HL-60 (cell line): ENCODE results near the gene TNNT1.

Source experiments
- DNase-seq, 2 experiments: peaks; one replicate each; pipeline ENCODE4 v3.0.0-alpha.2; 2010 to 2020; ENCODE audit warnings: low read depth in 1 of 2, low spot score in 1 of 2
- H3K27ac ChIP-seq: fragments of 250-450 bp; sonication (Bioruptor Pico); replicated peaks from 2 replicates; pipeline ENCODE4 v1.5.1; 2020; ENCODE audit warnings: mild to moderate bottlenecking, moderate library complexity
- H3K27me3 ChIP-seq: fragments of 250-450 bp; sonication (Bioruptor Pico); 2 replicates; pipeline ENCODE4 v1.5.1; 2021; ENCODE audit warnings: mild to moderate bottlenecking, moderate library complexity; ENCODE audit not compliant: insufficient read depth, poor library complexity, severe bottlenecking
- H3K4me3 ChIP-seq: replicated peaks from 2 replicates; pipeline ENCODE4 v1.5.1; 2011; ENCODE audit warnings: mild to moderate bottlenecking, control low read depth, low read length; ENCODE audit not compliant: insufficient read depth
- GABPA ChIP-seq: IDR thresholded peaks from 2 replicates; pipeline ENCODE4 v1.6.1; 2012; ENCODE audit warnings: low read depth
- POLR2AphosphoS5 ChIP-seq: IDR thresholded peaks from 2 replicates; pipeline ENCODE4 v1.6.1; 2012; ENCODE audit warnings: low read depth
- SPI1 ChIP-seq: IDR thresholded peaks from 2 replicates; pipeline ENCODE4 v1.6.1; 2012; ENCODE audit warnings: low read depth, mild to moderate bottlenecking, borderline replicate concordance
- TF ChIP-seq, protein P1 (sequence below): IDR thresholded peaks from one replicate; pipeline ENCODE4 v1.5.1; 2011; ENCODE audit warnings: low read length, control low read depth, inconsistent platforms; ENCODE audit not compliant: insufficient read depth
- TF ChIP-seq, protein P2 (sequence below): IDR thresholded peaks from 2 replicates; pipeline ENCODE4 v1.6.1; 2012; ENCODE audit warnings: low read depth; ENCODE audit not compliant: insufficient replicate concordance

The TNNT1 gene

DNA sequence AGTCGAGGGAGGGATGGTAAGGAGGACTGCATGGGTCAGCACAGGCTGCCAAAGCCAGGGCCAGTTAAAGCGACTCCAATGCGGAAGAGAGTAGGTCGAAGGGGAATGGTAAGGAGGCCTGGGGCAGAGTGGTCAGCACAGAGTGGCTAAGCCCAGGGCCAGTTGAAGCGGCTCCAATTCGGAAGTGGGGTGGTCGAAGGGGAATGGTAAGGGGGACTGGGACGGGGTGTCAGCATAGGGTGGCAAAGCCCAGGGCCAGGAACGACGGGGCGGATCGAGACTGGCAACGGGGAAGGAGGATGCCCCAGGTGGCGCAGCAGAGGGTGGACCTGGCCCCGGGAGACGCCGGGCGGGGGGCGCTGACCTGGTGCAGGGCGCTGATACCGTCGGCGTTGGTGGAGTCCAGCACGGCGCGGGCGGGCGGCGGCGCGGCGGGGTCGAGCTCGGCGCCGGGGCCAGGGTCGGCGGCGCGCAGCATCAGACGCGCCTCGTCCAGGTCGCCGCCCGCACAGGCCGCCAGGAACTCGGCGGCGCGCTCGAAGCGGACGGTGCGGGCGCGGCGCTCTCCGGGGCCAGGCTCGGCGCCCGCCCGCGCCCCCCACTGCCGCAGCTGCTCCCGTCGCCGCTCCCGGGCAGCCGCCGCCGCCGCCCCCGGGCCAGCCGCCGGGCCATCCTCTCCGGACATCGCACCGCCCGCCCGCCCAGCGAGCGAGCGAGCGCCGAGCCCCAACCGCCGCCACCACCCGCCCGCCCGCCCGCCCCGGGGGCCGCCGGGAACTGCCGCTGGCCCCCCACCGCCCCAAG, 31.9 kb downstream of the TNNT1 start, which contains the start of gene PPP1R12C:
Gene PPP1R12C, minus strand, starts transcription at position 779 of the 804 bp plus-strand sequence. Its CDS starts 94 bp downstream, at position 685.
- H3K27ac ChIP-seq: peak within 1 kb of the TSS; percentile 67
- no peak for DNase-seq
- H3K4me3 ChIP-seq: peak within 1 kb of the TSS; percentile 71
- no peaks in the 10 kb centered on the region for H3K27me3 ChIP-seq
- no peak for TF ChIP-seq POLR2AphosphoS5
- TF ChIP-seq, protein P1, sequence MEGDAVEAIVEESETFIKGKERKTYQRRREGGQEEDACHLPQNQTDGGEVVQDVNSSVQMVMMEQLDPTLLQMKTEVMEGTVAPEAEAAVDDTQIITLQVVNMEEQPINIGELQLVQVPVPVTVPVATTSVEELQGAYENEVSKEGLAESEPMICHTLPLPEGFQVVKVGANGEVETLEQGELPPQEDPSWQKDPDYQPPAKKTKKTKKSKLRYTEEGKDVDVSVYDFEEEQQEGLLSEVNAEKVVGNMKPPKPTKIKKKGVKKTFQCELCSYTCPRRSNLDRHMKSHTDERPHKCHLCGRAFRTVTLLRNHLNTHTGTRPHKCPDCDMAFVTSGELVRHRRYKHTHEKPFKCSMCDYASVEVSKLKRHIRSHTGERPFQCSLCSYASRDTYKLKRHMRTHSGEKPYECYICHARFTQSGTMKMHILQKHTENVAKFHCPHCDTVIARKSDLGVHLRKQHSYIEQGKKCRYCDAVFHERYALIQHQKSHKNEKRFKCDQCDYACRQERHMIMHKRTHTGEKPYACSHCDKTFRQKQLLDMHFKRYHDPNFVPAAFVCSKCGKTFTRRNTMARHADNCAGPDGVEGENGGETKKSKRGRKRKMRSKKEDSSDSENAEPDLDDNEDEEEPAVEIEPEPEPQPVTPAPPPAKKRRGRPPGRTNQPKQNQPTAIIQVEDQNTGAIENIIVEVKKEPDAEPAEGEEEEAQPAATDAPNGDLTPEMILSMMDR: no peak
- TF ChIP-seq SPI1: no peak
- TF ChIP-seq GABPA: no peak
- TF ChIP-seq, protein P2, sequence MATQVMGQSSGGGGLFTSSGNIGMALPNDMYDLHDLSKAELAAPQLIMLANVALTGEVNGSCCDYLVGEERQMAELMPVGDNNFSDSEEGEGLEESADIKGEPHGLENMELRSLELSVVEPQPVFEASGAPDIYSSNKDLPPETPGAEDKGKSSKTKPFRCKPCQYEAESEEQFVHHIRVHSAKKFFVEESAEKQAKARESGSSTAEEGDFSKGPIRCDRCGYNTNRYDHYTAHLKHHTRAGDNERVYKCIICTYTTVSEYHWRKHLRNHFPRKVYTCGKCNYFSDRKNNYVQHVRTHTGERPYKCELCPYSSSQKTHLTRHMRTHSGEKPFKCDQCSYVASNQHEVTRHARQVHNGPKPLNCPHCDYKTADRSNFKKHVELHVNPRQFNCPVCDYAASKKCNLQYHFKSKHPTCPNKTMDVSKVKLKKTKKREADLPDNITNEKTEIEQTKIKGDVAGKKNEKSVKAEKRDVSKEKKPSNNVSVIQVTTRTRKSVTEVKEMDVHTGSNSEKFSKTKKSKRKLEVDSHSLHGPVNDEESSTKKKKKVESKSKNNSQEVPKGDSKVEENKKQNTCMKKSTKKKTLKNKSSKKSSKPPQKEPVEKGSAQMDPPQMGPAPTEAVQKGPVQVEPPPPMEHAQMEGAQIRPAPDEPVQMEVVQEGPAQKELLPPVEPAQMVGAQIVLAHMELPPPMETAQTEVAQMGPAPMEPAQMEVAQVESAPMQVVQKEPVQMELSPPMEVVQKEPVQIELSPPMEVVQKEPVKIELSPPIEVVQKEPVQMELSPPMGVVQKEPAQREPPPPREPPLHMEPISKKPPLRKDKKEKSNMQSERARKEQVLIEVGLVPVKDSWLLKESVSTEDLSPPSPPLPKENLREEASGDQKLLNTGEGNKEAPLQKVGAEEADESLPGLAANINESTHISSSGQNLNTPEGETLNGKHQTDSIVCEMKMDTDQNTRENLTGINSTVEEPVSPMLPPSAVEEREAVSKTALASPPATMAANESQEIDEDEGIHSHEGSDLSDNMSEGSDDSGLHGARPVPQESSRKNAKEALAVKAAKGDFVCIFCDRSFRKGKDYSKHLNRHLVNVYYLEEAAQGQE: no peak

DNA sequence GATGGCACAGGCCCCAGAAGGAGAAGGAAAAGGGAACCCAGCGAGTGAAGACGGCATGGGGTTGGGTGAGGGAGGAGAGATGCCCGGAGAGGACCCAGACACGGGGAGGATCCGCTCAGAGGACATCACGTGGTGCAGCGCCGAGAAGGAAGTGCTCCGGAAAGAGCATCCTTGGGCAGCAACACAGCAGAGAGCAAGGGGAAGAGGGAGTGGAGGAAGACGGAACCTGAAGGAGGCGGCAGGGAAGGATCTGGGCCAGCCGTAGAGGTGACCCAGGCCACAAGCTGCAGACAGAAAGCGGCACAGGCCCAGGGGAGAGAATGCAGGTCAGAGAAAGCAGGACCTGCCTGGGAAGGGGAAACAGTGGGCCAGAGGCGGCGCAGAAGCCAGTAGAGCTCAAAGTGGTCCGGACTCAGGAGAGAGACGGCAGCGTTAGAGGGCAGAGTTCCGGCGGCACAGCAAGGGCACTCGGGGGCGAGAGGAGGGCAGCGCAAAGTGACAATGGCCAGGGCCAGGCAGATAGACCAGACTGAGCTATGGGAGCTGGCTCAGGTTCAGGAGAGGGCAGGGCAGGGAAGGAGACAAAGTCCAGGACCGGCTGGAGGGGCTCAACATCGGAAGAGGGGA, 32.7 kb downstream of the TNNT1 start:
- Histone ChIP-seq H3K27me3 (no peaks in the 10 kb centered on the region), H3K27ac (peak overlapping the region; percentile 65), H3K4me3 (peak overlapping the region; percentile 71)
- DNase-seq: peak; percentile 81 to 87
- TF ChIP-seq POLR2AphosphoS5: peak; percentile 63
- TF ChIP-seq GABPA: peak; percentile 71
- TF ChIP-seq, protein P1: no peak
- TF ChIP-seq SPI1: peak; percentile 88; the same call in 1 of the 2 replicates
- TF ChIP-seq, protein P2: no peak

DNA sequence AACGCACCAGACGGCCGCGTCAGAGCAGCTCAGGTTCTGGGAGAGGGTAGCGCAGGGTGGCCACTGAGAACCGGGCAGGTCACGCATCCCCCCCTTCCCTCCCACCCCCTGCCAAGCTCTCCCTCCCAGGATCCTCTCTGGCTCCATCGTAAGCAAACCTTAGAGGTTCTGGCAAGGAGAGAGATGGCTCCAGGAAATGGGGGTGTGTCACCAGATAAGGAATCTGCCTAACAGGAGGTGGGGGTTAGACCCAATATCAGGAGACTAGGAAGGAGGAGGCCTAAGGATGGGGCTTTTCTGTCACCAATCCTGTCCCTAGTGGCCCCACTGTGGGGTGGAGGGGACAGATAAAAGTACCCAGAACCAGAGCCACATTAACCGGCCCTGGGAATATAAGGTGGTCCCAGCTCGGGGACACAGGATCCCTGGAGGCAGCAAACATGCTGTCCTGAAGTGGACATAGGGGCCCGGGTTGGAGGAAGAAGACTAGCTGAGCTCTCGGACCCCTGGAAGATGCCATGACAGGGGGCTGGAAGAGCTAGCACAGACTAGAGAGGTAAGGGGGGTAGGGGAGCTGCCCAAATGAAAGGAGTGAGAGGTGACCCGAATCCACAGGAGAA, 33.5 kb downstream of the TNNT1 start:
- H3K27ac ChIP-seq: no peak overlapping the region
- no peak for DNase-seq
- no peaks in the 10 kb centered on the region for H3K27me3 ChIP-seq
- TF ChIP-seq SPI1 (no peak), POLR2AphosphoS5 (no peak), GABPA (no peak)
- TF ChIP-seq, protein P1: no peak
- TF ChIP-seq, protein P2: no peak
- peak overlapping the region; percentile 71 for H3K4me3 ChIP-seq
